ENCODE results near the gene MLF2. TPM values are rescaled to one million over a fixed set of nuclear protein-coding genes. Genes with fewer than 3 reads are reported as not detected.

The MLF2 gene
- total RNA-seq: 100 to 1,000 TPM; 122 to 134 TPM

- DNase-seq: peak; percentile 98
- H3K9me3 Mint-ChIP-seq: no peaks in the 10 kb centered on the region
- H3K4me3 Mint-ChIP-seq: peak within 1 kb of the TSS; percentile 97 to 98
- peaks cover 3 to 24% of the 10 kb centered on the region in 2 donors for H3K36me3 Mint-ChIP-seq (ENCODE audit: insufficient read depth in 2 of 2)
- H3K27ac Mint-ChIP-seq: peak within 1 kb of the TSS; percentile 98
- H3K4me1 Mint-ChIP-seq (ENCODE audit: low read depth): peaks cover 20% of the 10 kb centered on the region
- no peaks in the 10 kb centered on the region for H3K27me3 Mint-ChIP-seq (ENCODE audit: low read depth)
- ATAC-seq (replicated peaks in 1 of 2): peak; percentile 92 to 93
These were observed at the start of gene MLF2 for GRCh38 chr12:6752921-6753771. Gene MLF2, minus strand, starts transcription at chr12:6753141. Its CDS starts 807 bp downstream, at chr12:6752334.

GRCh38 chr12:6799147-6799546 is 46.2 kb upstream of the MLF2 start:
- no peak for ATAC-seq (replicated peaks in 1 of 2)
- Mint-ChIP-seq H3K9me3 (no peaks in the 10 kb centered on the region), H3K4me1 (ENCODE audit: low read depth) (peaks cover 35% of the 10 kb centered on the region), H3K27ac (no peak overlapping the region), H3K36me3 (ENCODE audit: insufficient read depth in 2 of 2) (peaks cover 2 to 17% of the 10 kb centered on the region in 2 donors), H3K27me3 (ENCODE audit: low read depth) (no peaks in the 10 kb centered on the region), H3K4me3 (no peak overlapping the region)
- no peak for DNase-seq

- no peak overlapping the region for H3K4me3 Mint-ChIP-seq
- H3K9me3 Mint-ChIP-seq: no peaks in the 10 kb centered on the region
- no peaks in the 10 kb centered on the region for H3K27me3 Mint-ChIP-seq (ENCODE audit: low read depth)
- H3K4me1 Mint-ChIP-seq (ENCODE audit: low read depth): peaks cover 61% of the 10 kb centered on the region
- peaks cover 2 to 11% of the 10 kb centered on the region in 2 donors for H3K36me3 Mint-ChIP-seq (ENCODE audit: insufficient read depth in 2 of 2)
- no peak for DNase-seq
- no peak overlapping the region for H3K27ac Mint-ChIP-seq
- ATAC-seq (replicated peaks in 1 of 2): no peak
These were observed 43.6 kb upstream of the MLF2 start for GRCh38 chr12:6796576-6796975.

- H3K36me3 Mint-ChIP-seq (ENCODE audit: insufficient read depth in 2 of 2): peaks cover 5 to 11% of the 10 kb centered on the region in 2 donors
- H3K27me3 Mint-ChIP-seq (ENCODE audit: low read depth): no peaks in the 10 kb centered on the region
- H3K9me3 Mint-ChIP-seq: no peaks in the 10 kb centered on the region
- H3K27ac Mint-ChIP-seq: peak overlapping the region; percentile 92
- no peak for ATAC-seq (replicated peaks in 1 of 2)
- no peak for DNase-seq
- peaks cover 62% of the 10 kb centered on the region for H3K4me1 Mint-ChIP-seq (ENCODE audit: low read depth)
- H3K4me3 Mint-ChIP-seq: peak overlapping the region in 1 of 2 donors; percentile 31
These were observed 42.1 kb upstream of the MLF2 start for GRCh38 chr12:6795088-6795487.

GRCh38 chr12:6792522-6793201 is 39.7 kb upstream of the MLF2 start:
- Mint-ChIP-seq H3K4me1 (ENCODE audit: low read depth) (peaks cover 66% of the 10 kb centered on the region), H3K27me3 (ENCODE audit: low read depth) (no peaks in the 10 kb centered on the region), H3K36me3 (ENCODE audit: insufficient read depth in 2 of 2) (peaks cover 8 to 15% of the 10 kb centered on the region in 2 donors), H3K27ac (peak overlapping the region; percentile 52), H3K4me3 (peak overlapping the region; percentile 87 to 98), H3K9me3 (no peaks in the 10 kb centered on the region)
- DNase-seq: no peak
- ATAC-seq (replicated peaks in 1 of 2): peak; percentile 42 to 47

- no peak for DNase-seq
- H3K27me3 Mint-ChIP-seq (ENCODE audit: low read depth): no peaks in the 10 kb centered on the region
- H3K4me1 Mint-ChIP-seq (ENCODE audit: low read depth): peaks cover 68% of the 10 kb centered on the region
- H3K27ac Mint-ChIP-seq: peak overlapping the region; percentile 92
- H3K9me3 Mint-ChIP-seq: no peaks in the 10 kb centered on the region
- ATAC-seq (replicated peaks in 1 of 2): peak; percentile 14 to 15
- H3K36me3 Mint-ChIP-seq (ENCODE audit: insufficient read depth in 2 of 2): peaks cover 8 to 15% of the 10 kb centered on the region in 2 donors
- H3K4me3 Mint-ChIP-seq: peak overlapping the region; percentile 87 to 98
These were observed 39.1 kb upstream of the MLF2 start for GRCh38 chr12:6791931-6792520.

- Mint-ChIP-seq H3K4me1 (ENCODE audit: low read depth) (peaks cover 75% of the 10 kb centered on the region), H3K27me3 (ENCODE audit: low read depth) (no peaks in the 10 kb centered on the region), H3K36me3 (ENCODE audit: insufficient read depth in 2 of 2) (peaks cover 8 to 15% of the 10 kb centered on the region in 2 donors), H3K27ac (peak overlapping the region; percentile 85), H3K4me3 (peak overlapping the region; percentile 87 to 98), H3K9me3 (no peaks in the 10 kb centered on the region)
- DNase-seq: no peak
- ATAC-seq (replicated peaks in 1 of 2): peak; percentile 51 to 54
These were observed 37.7 kb upstream of the MLF2 start for GRCh38 chr12:6790496-6791150.

GRCh38 chr12:6788972-6789924 is 36.3 kb upstream of the MLF2 start, which contains the start of gene CD4:
Gene CD4, plus strand, starts transcription at chr12:6789528. Its CDS starts 10,611 bp downstream, at chr12:6800139.
- Mint-ChIP-seq H3K36me3 (ENCODE audit: insufficient read depth in 2 of 2) (peaks cover 6 to 11% of the 10 kb centered on the region in 2 donors), H3K9me3 (no peaks in the 10 kb centered on the region), H3K27me3 (ENCODE audit: low read depth) (no peaks in the 10 kb centered on the region), H3K4me3 (peak within 1 kb of the TSS; percentile 87 to 98), H3K27ac (peak within 1 kb of the TSS; percentile 87), H3K4me1 (ENCODE audit: low read depth) (peaks cover 80% of the 10 kb centered on the region)
- DNase-seq (peak; percentile 71 to 78), ATAC-seq (replicated peaks in 1 of 2) (peak; percentile 71 to 75)

GRCh38 chr12:6787309-6787708 is 34.4 kb upstream of the MLF2 start:
- peaks cover 81% of the 10 kb centered on the region for H3K4me1 Mint-ChIP-seq (ENCODE audit: low read depth)
- peaks cover 5 to 6% of the 10 kb centered on the region in 2 donors for H3K36me3 Mint-ChIP-seq (ENCODE audit: insufficient read depth in 2 of 2)
- DNase-seq: no peak
- H3K4me3 Mint-ChIP-seq: peak overlapping the region in 1 of 2 donors; percentile 90
- H3K27ac Mint-ChIP-seq: peak overlapping the region; percentile 94
- H3K9me3 Mint-ChIP-seq: no peaks in the 10 kb centered on the region
- ATAC-seq (replicated peaks in 1 of 2): no peak
- no peaks in the 10 kb centered on the region for H3K27me3 Mint-ChIP-seq (ENCODE audit: low read depth)

- peak overlapping the region; percentile 94 for H3K27ac Mint-ChIP-seq
These were observed 33.6 kb upstream of the MLF2 start for GRCh38 chr12:6786416-6787094.

GRCh38 chr12:6784761-6785160 is 31.8 kb upstream of the MLF2 start:
- H3K4me1 Mint-ChIP-seq (ENCODE audit: low read depth): peaks cover 89% of the 10 kb centered on the region
- H3K36me3 Mint-ChIP-seq (ENCODE audit: insufficient read depth in 2 of 2): peaks cover 2% of the 10 kb centered on the region in 2 donors
- ATAC-seq (replicated peaks in 1 of 2): no peak
- no peak overlapping the region for H3K4me3 Mint-ChIP-seq
- no peak for DNase-seq
- no peak overlapping the region for H3K27ac Mint-ChIP-seq
- H3K9me3 Mint-ChIP-seq: no peaks in the 10 kb centered on the region
- no peaks in the 10 kb centered on the region for H3K27me3 Mint-ChIP-seq (ENCODE audit: low read depth)

More at GRCh38 chr12:6786416-6787094, 33.6 kb upstream of the MLF2 start:
- Mint-ChIP-seq H3K27me3 (ENCODE audit: low read depth) (no peaks in the 10 kb centered on the region), H3K9me3 (no peaks in the 10 kb centered on the region), H3K36me3 (ENCODE audit: insufficient read depth in 2 of 2) (peaks cover 3 to 6% of the 10 kb centered on the region in 2 donors), H3K4me3 (peak overlapping the region; percentile 59 to 90), H3K4me1 (ENCODE audit: low read depth) (peaks cover 79% of the 10 kb centered on the region)
- ATAC-seq (replicated peaks in 1 of 2): peak; percentile 19 to 29
- DNase-seq: no peak
